ENCODE results near the gene LHX4. TPM values are rescaled to one million over a fixed set of nuclear protein-coding genes. Genes with fewer than 3 reads are reported as not detected.

Gene LHX4
- total RNA-seq, 2 donors from 2014 or later, result not detected

DNA sequence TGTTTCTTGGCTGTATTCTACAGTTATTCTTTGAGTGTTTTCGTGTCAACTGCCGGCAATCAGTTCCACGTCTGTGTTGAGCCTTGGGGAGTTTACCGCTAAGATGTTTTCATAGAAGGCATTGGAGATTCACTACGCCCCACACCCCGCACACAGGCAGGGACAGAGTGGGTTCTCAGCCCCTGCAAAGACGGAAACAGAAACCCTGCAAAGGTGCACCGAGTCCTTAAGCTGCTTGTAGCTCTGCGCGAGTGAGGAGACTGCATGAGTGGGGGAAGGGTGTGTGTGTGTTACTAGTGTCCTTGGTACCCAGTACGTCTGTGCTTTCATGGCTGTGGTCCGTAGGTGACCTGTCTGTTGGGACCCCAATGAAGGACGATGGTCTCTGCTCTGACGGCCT lies 1.9 kb downstream of the LHX4 start:
- WGBS, 2 donors, result 4 to 6% methylated on average over 14 of the region's 14 CpGs

DNA sequence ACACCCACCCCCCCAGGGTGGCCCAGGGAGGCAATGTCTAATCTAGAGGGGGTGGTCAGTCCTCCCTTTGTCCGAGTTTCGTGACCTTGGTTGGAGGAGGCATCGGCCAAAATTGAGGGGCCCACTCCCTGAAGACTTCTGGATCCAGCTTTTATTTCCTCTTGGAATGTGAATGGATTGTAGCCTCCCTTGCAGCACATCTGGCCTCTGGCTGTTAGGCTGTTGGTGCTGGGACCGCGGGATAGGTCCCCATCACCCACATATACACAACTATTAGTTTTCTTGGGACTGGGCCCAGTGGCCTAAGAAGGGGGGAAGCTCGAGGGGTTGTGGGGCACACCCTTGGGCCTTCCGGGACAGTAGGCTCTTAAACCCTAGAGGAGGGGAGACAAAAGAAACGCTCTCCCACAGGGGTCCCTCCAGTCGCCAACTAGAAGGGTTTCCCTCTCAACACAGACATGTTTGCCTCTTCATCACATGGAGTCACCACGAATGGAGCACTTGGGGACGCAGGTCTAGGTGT lies 2.5 kb downstream of the LHX4 start:
- H3K27ac ChIP-seq, result no peak overlapping the region
- H3K36me3 ChIP-seq (replicated peaks in 1 of 2; ENCODE audit: insufficient read depth in 1 of 2, low read depth in 2 of 2), result no peaks in the 10 kb centered on the region
- peaks cover 65% of the 10 kb centered on the region for H3K4me1 ChIP-seq
- ATAC-seq (no peak), DNase-seq (no peak)
- H3K9me3 ChIP-seq, result no peaks in the 10 kb centered on the region
- H3K27me3 ChIP-seq, result peaks cover 0 to 85% of the 10 kb centered on the region in 2 donors
- TF ChIP-seq, protein P1, sequence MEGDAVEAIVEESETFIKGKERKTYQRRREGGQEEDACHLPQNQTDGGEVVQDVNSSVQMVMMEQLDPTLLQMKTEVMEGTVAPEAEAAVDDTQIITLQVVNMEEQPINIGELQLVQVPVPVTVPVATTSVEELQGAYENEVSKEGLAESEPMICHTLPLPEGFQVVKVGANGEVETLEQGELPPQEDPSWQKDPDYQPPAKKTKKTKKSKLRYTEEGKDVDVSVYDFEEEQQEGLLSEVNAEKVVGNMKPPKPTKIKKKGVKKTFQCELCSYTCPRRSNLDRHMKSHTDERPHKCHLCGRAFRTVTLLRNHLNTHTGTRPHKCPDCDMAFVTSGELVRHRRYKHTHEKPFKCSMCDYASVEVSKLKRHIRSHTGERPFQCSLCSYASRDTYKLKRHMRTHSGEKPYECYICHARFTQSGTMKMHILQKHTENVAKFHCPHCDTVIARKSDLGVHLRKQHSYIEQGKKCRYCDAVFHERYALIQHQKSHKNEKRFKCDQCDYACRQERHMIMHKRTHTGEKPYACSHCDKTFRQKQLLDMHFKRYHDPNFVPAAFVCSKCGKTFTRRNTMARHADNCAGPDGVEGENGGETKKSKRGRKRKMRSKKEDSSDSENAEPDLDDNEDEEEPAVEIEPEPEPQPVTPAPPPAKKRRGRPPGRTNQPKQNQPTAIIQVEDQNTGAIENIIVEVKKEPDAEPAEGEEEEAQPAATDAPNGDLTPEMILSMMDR (IDR thresholded peaks at IDR 0.05), result no peak
- no peak for TF ChIP-seq POLR2A (IDR thresholded peaks at IDR 0.05)
- no peak overlapping the region for H3K4me3 ChIP-seq
- WGBS, 2 donors, result 14 to 19% methylated on average over 6 to 11 of the region's 11 CpGs
- intact Hi-C loops (cut with DNase I), result no loop called here

More for the DNA sequence above, 1.9 kb downstream of the LHX4 start:
- no peak overlapping the region for H3K4me3 ChIP-seq
- peaks cover 65% of the 10 kb centered on the region for H3K4me1 ChIP-seq
- ATAC-seq (no peak), DNase-seq (no peak)
- peaks cover 0 to 80% of the 10 kb centered on the region in 2 donors for H3K27me3 ChIP-seq
- TF ChIP-seq POLR2A (IDR thresholded peaks at IDR 0.05), result no peak
- TF ChIP-seq, protein P1 (IDR thresholded peaks at IDR 0.05), result no peak
- intact Hi-C loops (cut with DNase I), result no loop called here
- H3K36me3 ChIP-seq (replicated peaks in 1 of 2; ENCODE audit: insufficient read depth in 1 of 2, low read depth in 2 of 2), result no peaks in the 10 kb centered on the region
- no peaks in the 10 kb centered on the region for H3K9me3 ChIP-seq
- no peak overlapping the region for H3K27ac ChIP-seq

DNA sequence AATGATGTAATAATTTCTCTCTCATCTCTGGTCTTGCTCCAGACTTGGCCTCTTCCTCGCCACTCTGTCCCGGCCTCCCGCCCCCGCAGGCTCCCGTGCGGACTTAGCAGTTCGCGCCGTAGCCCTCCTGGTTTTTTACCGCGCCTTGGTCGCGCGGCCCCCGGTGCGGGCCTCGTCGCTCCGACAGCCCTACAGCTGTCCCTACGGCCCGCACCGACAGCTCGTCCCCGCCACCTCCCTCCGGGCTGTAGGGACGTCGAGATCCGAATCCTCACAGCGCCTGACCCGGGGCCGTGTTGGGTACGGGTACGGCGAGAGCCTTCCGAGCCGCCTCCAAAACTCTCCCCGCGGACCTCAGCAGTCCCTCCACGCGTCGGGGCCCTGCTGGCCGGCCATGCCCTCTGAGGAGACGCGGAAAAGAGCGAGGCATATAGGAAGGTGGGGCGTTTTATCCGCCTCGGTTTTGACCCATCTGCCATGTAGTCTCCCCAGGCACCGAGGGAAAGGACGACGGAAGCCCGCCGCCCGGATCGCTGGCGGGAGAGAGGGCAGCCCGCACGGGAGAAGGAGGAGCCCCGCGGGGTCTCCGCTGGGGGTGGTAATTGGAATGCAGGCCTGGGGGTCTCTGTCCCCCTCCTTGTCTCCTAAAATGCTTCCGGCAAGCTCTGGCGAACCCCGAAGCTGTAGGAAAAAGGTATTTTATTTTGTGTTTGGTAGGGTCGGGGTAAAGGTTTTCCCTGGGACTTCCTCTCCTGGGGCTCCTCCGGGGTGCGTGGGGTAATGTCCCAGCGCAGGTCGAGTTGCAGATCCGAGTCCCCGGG lies 3.3 kb downstream of the LHX4 start:
- no peak for ATAC-seq

DNA sequence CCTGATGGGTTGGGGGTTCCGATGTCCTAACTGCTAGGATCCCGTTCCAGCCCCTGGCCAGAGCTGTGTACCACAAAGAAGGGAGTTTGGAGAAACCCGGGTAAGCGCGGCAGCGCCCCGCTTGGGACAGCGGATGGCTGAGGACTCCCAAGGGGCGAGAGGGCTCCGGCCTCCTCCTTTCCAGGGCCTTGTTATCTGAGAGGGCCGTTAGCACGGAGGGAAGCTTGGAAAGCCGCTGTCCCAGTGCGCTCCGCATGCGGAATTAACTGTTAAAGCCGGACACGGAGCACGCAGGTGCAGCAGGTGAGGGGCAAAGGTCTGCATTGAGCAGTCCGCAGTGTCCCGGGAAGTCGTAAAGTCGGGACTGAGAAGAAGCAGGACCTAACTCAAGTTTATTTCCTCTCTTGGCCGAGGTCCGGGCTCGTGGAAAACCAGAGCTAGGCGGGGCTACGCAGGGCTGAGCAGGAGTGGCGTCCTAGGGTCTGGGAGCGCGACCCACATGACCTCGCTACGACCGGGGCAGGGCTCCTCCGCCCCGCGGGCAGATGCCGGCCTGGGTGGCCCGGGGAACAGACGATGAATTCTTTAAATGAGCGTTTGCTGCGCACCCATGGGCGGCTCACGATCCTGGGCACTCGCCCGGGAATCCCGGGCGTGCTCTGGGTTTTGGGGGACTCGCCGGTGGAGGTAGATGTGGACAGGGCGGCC lies 4.5 kb downstream of the LHX4 start:
- peaks cover 0 to 75% of the 10 kb centered on the region in 2 donors for H3K27me3 ChIP-seq
- WGBS, 2 donors, result 2 to 3% methylated on average over 13 to 50 of the region's 51 CpGs
- ATAC-seq (no peak), DNase-seq (peak in 1 of 4 donors; percentile 27)
- no peaks in the 10 kb centered on the region for H3K9me3 ChIP-seq
- intact Hi-C loops (cut with DNase I), result no loop called here
- H3K4me1 ChIP-seq, result peaks cover 57% of the 10 kb centered on the region
- H3K4me3 ChIP-seq, result no peak overlapping the region
- no peak overlapping the region for H3K27ac ChIP-seq
- no peaks in the 10 kb centered on the region for H3K36me3 ChIP-seq (replicated peaks in 1 of 2; ENCODE audit: insufficient read depth in 1 of 2, low read depth in 2 of 2)
- TF ChIP-seq, protein P1 (IDR thresholded peaks at IDR 0.05), result no peak
- TF ChIP-seq POLR2A (IDR thresholded peaks at IDR 0.05), result no peak

More for the DNA sequence above, 3.3 kb downstream of the LHX4 start:
- TF ChIP-seq, protein P1 (IDR thresholded peaks at IDR 0.05), result no peak
- no peak for TF ChIP-seq POLR2A (IDR thresholded peaks at IDR 0.05)
- Histone ChIP-seq H3K4me3 (no peak overlapping the region), H3K4me1 (peaks cover 65% of the 10 kb centered on the region), H3K27ac (no peak overlapping the region), H3K9me3 (no peaks in the 10 kb centered on the region), H3K36me3 (replicated peaks in 1 of 2; ENCODE audit: insufficient read depth in 1 of 2, low read depth in 2 of 2) (no peaks in the 10 kb centered on the region), H3K27me3 (peaks cover 0 to 85% of the 10 kb centered on the region in 2 donors)
- no peak for DNase-seq
- 4 to 8% methylated on average over 31 to 70 of the region's 71 CpGs for WGBS, 2 donors
- intact Hi-C loops (cut with DNase I), result no loop called here

All from body of pancreas (tissue), 4 donors.